Suprapubic skin (tissue), 4 donors: ENCODE results near the gene GPRIN1. TPM values are rescaled to one million over a fixed set of nuclear protein-coding genes. Genes with fewer than 3 reads are reported as not detected.

ENCODE experiments used
- DNase-seq, 2 donors: peaks; one replicate each; pipeline ENCODE4 v3.0.0-alpha.2; 2019; ENCODE audit warnings: low spot score in 2 of 2
- H3K27ac ChIP-seq: fragments of 200-600 bp; sonication (generic); one replicate; pipeline ENCODE4 v1.5.1; 2019
- H3K27me3 ChIP-seq: fragments of 200-600 bp; sonication (generic); one replicate; pipeline ENCODE4 v1.5.1; 2019
- H3K36me3 ChIP-seq: fragments of 200-600 bp; sonication (generic); one replicate; pipeline ENCODE4 v1.5.1; 2019
- H3K4me1 ChIP-seq: fragments of 200-600 bp; sonication (generic); one replicate; pipeline ENCODE4 v1.5.1; 2019
- H3K4me3 ChIP-seq: fragments of 200-600 bp; sonication (generic); one replicate; pipeline ENCODE4 v1.5.1; 2019; ENCODE audit warnings: mild to moderate bottlenecking
- H3K9me3 ChIP-seq: fragments of 200-600 bp; sonication (generic); one replicate; pipeline ENCODE4 v1.5.1; 2019
- EP300 ChIP-seq: sonication (generic); formaldehyde crosslinking; IDR thresholded peaks from one replicate; pipeline ENCODE4 v1.6.1; 2017; ENCODE audit warnings: antibody characterized with exemption
- POLR2A ChIP-seq, 2 donors: fragments of 450-650 bp; IDR thresholded peaks; one replicate each; pipeline ENCODE4 v1.6.1; 2017; ENCODE audit warnings: antibody characterized with exemption in 2 of 2, mild to moderate bottlenecking in 2 of 2, moderate library complexity in 2 of 2
- POLR2AphosphoS5 ChIP-seq, 3 donors: sonication (generic); formaldehyde crosslinking; IDR thresholded peaks; one replicate each; pipeline ENCODE4 v1.6.1; 2017; ENCODE audit warnings: antibody characterized with exemption in 3 of 3
- WGBS: methylation state at CpG from one replicate; pipeline ENCODE4 v1.1.5; 2018; 5-methylcytosine and 5-hydroxymethylcytosine counted together
- total RNA-seq, 4 donors: library from RNA; depleted of rRNA; stranded (reverse); fragments of >200 nt; gene quantifications; one replicate each; pipeline ENCODE4 v1.1.0, GENCODE V29; 2016
- TF ChIP-seq, protein P1 (sequence below), 2 donors: fragments of 200-600 bp in 1 of 2; fragments of 450-650 bp in 1 of 2; sonication (generic) in 1 of 2; IDR thresholded peaks; one replicate each; pipeline ENCODE4 v1.5.1; 2016 to 2019; ENCODE audit warnings: antibody characterized with exemption in 2 of 2, mild to moderate bottlenecking in 1 of 2, moderate library complexity in 1 of 2

GPRIN1 gene
- total RNA-seq, 4 donors from 2014 or later: 0.24 to 2.8 (median 1.5) TPM

DNA sequence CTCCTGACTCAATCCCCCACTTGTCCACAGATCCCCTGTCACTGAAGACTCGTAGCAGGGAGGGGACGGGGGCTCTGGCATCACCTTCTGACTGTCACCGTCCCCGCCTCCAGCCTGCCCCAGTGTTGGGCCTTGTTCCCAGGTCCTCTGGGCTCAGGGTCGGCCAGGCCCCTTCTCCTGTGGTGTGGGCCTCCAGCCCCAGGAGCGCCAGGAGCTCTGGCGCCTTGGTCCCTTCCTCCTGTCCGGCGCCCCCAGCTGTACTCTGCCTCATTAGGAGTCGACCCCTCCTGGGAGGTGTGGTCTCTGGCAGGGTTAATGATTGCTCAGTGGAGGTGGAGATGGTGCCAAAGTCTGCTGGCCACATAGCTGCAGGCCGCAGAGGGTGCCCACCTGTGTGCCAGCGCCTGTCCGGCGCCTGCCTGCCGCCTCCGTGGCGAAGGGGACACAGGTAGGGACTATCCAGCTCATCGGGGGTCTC, 61.0 kb downstream of the GPRIN1 start, which contains the start of gene CDHR2:
Gene CDHR2, plus strand, starts transcription at position 376 of the 478 bp plus-strand sequence. CDS start 16,011 bp downstream, outside the sequence.
- Histone ChIP-seq H3K9me3 (no peaks in the 10 kb centered on the region), H3K27me3 (peaks cover 15% of the 10 kb centered on the region), H3K27ac (no peak within 1 kb of the TSS), H3K4me3 (no peak within 1 kb of the TSS), H3K4me1 (peaks cover 2% of the 10 kb centered on the region), H3K36me3 (no peaks in the 10 kb centered on the region)
- WGBS: 78% methylated on average over 17 of the region's 18 CpGs
- TF ChIP-seq, protein P1, sequence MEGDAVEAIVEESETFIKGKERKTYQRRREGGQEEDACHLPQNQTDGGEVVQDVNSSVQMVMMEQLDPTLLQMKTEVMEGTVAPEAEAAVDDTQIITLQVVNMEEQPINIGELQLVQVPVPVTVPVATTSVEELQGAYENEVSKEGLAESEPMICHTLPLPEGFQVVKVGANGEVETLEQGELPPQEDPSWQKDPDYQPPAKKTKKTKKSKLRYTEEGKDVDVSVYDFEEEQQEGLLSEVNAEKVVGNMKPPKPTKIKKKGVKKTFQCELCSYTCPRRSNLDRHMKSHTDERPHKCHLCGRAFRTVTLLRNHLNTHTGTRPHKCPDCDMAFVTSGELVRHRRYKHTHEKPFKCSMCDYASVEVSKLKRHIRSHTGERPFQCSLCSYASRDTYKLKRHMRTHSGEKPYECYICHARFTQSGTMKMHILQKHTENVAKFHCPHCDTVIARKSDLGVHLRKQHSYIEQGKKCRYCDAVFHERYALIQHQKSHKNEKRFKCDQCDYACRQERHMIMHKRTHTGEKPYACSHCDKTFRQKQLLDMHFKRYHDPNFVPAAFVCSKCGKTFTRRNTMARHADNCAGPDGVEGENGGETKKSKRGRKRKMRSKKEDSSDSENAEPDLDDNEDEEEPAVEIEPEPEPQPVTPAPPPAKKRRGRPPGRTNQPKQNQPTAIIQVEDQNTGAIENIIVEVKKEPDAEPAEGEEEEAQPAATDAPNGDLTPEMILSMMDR (IDR thresholded peaks at IDR 0.05): no peak
- no peak for TF ChIP-seq POLR2AphosphoS5 (IDR thresholded peaks at IDR 0.05)
- TF ChIP-seq EP300: no peak
- no peak for TF ChIP-seq POLR2A (IDR thresholded peaks at IDR 0.05)
- DNase-seq: no peak

GRCh38 chr5:176547802-176548201, 62.2 kb downstream of the GPRIN1 start:
- H3K27ac ChIP-seq: no peak overlapping the region
- no peak for DNase-seq
- whole genome bisulfite sequencing: 58% methylated on average over 8 of the region's 8 CpGs

More at GRCh38 chr5:176547802-176548201, 62.2 kb downstream of the GPRIN1 start:
- TF ChIP-seq POLR2AphosphoS5 (IDR thresholded peaks at IDR 0.05) (no peak), POLR2A (IDR thresholded peaks at IDR 0.05) (no peak), EP300 (no peak)
- TF ChIP-seq, protein P1 (IDR thresholded peaks at IDR 0.05): no peak
- H3K4me1 ChIP-seq: peaks cover 9% of the 10 kb centered on the region
- no peak overlapping the region for H3K4me3 ChIP-seq
- no peaks in the 10 kb centered on the region for H3K36me3 ChIP-seq
- H3K27me3 ChIP-seq: peaks cover 4% of the 10 kb centered on the region
- no peaks in the 10 kb centered on the region for H3K9me3 ChIP-seq

Other genes starting within 250 kb of the GPRIN1 start
- gene KIAA1191, start 248.4 kb downstream of the GPRIN1 start, total RNA-seq: 100 to 1,000 TPM in 3 of 4 donors, 10 to 100 TPM in 1; 98.1 to 116 (median 109) TPM
- gene ARL10, start 244.7 kb downstream of the GPRIN1 start, total RNA-seq: 10 to 100 TPM in 3 of 4 donors, 1 to 10 TPM in 1; 7.1 to 36.4 (median 21.2) TPM
- gene NOP16, start 221.6 kb downstream of the GPRIN1 start, total RNA-seq: 10 to 100 TPM; 21.9 to 33.9 (median 30.5) TPM
- gene HIGD2A, start 221.4 kb downstream of the GPRIN1 start, total RNA-seq: 100 to 1,000 TPM; 119 to 173 (median 161) TPM
- 100 to 1,000 TPM; 298 to 644 (median 435) TPM for gene CLTB, start 193.6 kb downstream of the GPRIN1 start, total RNA-seq
- 10 to 100 TPM; 28.8 to 41.9 (median 37.1) TPM for gene FAF2, start 161.8 kb downstream of the GPRIN1 start, total RNA-seq
- 10 to 100 TPM; 36.9 to 65.9 (median 46.3) TPM for gene RNF44, start 72.8 kb downstream of the GPRIN1 start, total RNA-seq
- gene CDHR2, start 60.8 kb downstream of the GPRIN1 start, total RNA-seq: under 1 TPM in 2 of 4 donors, not detected in 2; 0.10 to 0.23 TPM
- not detected for gene SNCB, start 20.4 kb upstream of the GPRIN1 start, total RNA-seq
- not detected for gene EIF4E1B, start 20.5 kb upstream of the GPRIN1 start, total RNA-seq
- 10 to 100 TPM; 14.6 to 22.3 (median 17.7) TPM for gene TSPAN17, start 37.3 kb upstream of the GPRIN1 start, total RNA-seq
- not detected for gene UNC5A, start 200.4 kb upstream of the GPRIN1 start, total RNA-seq